Measurements from ENCODE around the gene USP7. TPM values are rescaled to one million over a fixed set of nuclear protein-coding genes. Genes with fewer than 3 reads are reported as not detected.
A peak's percentile ranks its signal among the peaks of the same experiment; 100 is the strongest.

USP7 gene
- total and polyA plus RNA-seq, 7 experiments from 2014 or later: 8.9 to 261 (median 176) TPM

DNA sequence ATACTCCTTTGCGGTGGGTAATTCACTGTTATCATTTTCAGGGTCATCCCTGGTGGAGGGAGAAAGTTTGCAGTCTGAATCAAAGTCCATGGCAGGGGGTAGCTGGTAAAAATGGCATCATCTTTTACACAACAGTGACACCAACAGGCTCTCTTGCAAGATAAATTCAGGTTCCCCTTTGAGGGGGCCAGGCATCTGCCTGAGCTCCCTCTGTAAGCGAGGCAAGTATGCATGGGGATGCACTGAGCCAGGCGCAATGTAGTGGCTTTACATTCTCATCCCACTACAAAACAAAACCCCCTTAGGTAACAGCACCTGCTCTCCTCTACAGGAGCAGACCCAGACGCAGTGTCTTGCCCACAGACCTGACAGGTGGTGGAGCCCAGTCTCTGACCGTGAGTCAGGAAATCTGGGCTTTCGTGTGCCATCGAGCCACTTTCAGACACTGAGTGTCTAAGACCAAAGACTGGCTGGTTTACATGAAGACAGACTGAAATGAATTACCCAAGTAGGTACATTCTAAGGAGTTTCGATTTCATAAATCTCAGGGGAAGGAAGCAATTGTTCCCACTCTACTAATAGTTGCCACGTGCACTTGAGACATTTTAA is 63.9 kb downstream of the USP7 start:
- no peak overlapping the region for H3K4me3 Mint-ChIP-seq
- no peak overlapping the region for H3K27ac ChIP-seq (ENCODE audit: low read depth, low read length)
- no peaks in the 10 kb centered on the region for H3K9me3 Mint-ChIP-seq
- peak overlapping the region in 2 of 9 donors; percentile 8 to 42 for H3K27ac Mint-ChIP-seq
- no peak for DNase-seq
- peaks cover 61 to 96% (median 73%) of the 10 kb centered on the region in 3 experiments for H3K36me3 ChIP-seq (ENCODE audit: control insufficient read depth in 2 of 3, insufficient read depth in 3 of 3, low read length in 3 of 3)
- peaks cover 0 to 2% (median 0%) of the 10 kb centered on the region in 7 donors for H3K4me1 Mint-ChIP-seq
- no peaks in the 10 kb centered on the region for H3K9me3 ChIP-seq (ENCODE audit: control insufficient read depth in 2 of 3, low read length in 3 of 3)
- intact Hi-C loops (cut with micrococcal nuclease): loop anchor here in 1 of 2 donors (5.0 kb wide), 1 partner anchor 37 kb away; no protein-coding TSS in a partner anchor
- no peaks in the 10 kb centered on the region for H3K27me3 Mint-ChIP-seq
- ChIA-PET POLR2A (interaction anchor here (0.8 to 1.5 kb wide), 2 partner anchors 31 to 333 kb away, joined by 3 read pairs; partner anchors contain the start of gene CARHSP1), CTCF (interaction anchor here (0.6 kb wide), 1 partner anchor 16 kb away, joined by 4 read pairs; no protein-coding TSS in a partner anchor)
- H3K4me1 ChIP-seq (ENCODE audit: control insufficient read depth in 2 of 2, insufficient read depth in 2 of 2, low read length in 2 of 2): no peaks in the 10 kb centered on the region
- H3K27me3 ChIP-seq (ENCODE audit: control insufficient read depth in 2 of 2, insufficient read depth in 2 of 2, low read length in 2 of 2): no peaks in the 10 kb centered on the region
- no peak overlapping the region for H3K4me3 ChIP-seq (ENCODE audit: low read length)
- ATAC-seq: no peak
- peaks cover 17 to 67% (median 31%) of the 10 kb centered on the region in 5 donors for H3K36me3 Mint-ChIP-seq

DNA sequence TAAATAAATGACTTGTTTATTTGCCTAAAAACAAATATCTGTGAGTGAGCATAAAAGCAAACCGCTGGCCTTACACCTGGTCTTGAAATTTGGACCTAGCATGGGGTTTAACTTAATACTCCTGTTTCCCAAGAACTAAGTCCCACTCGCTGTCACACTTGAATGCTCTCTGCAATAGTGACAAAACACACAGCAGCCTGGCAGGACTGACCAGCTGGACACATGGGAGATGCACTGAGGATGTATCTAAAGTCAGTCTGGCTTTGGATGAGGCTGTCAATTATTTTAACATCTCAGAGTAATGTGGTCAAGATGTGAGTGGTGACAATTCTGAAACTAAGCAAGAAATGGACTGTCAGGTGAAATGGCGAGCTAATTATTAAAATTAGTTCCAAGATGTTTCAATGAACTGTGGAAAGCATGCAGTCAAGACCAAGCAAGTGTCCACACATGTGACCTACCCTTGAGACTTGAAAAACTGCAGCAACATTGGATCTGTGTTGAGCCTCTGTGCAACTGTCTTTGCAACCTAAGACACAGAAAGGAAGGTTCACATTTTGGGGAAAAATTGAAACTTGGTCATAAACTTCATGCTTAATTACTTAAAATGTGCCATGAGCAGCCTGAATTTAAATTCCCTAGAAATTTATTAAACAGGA is 64.9 kb downstream of the USP7 start:
- POLR2A ChIA-PET: no interaction called here
- Histone ChIP-seq H3K4me1 (ENCODE audit: control insufficient read depth in 2 of 2, insufficient read depth in 2 of 2, low read length in 2 of 2) (no peaks in the 10 kb centered on the region), H3K27me3 (ENCODE audit: control insufficient read depth in 2 of 2, insufficient read depth in 2 of 2, low read length in 2 of 2) (no peaks in the 10 kb centered on the region), H3K27ac (ENCODE audit: low read depth, low read length) (no peak overlapping the region), H3K4me3 (ENCODE audit: low read length) (no peak overlapping the region), H3K9me3 (ENCODE audit: control insufficient read depth in 2 of 3, low read length in 3 of 3) (no peaks in the 10 kb centered on the region), H3K36me3 (ENCODE audit: control insufficient read depth in 2 of 3, insufficient read depth in 3 of 3, low read length in 3 of 3) (peaks cover 58 to 97% (median 68%) of the 10 kb centered on the region in 3 experiments)
- ATAC-seq: no peak
- Mint-ChIP-seq H3K27ac (peak overlapping the region in 2 of 9 donors; percentile 22 to 50), H3K4me3 (no peak overlapping the region), H3K27me3 (no peaks in the 10 kb centered on the region), H3K36me3 (peaks cover 20 to 69% (median 34%) of the 10 kb centered on the region in 5 donors), H3K9me3 (no peaks in the 10 kb centered on the region), H3K4me1 (no peaks in the 10 kb centered on the region)
- intact Hi-C loops (cut with micrococcal nuclease): no loop called here
- no peak for DNase-seq
- CTCF ChIA-PET: no interaction called here

DNA sequence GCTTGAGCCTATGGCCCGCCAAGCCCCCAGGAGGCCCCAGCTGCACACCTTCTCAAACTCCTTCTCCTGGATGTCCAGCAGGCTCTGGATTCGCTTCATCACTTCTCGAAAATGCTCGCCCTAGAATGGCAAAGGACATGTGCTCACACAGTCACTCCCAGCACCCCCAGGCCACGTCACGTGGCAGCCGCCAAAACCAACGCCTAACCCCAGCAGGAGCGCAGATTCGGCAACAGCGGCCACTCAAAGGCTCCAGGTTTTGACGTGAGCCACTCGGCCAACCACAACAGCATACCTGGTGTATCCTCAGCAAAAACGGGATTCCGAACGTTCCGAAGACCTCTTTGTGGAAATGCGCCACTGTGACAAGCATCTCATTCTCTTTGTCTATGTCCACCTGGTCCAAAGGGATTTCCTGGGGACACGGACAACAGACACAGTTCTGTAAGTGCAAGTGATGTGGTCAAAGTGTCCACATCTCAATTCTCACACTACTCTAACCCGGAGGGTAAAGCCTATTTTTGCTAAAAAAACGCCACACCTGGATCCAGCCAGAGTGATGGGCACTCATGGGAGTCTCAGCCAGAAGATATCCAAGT is 68.9 kb downstream of the USP7 start:
- H3K9me3 ChIP-seq (ENCODE audit: control insufficient read depth in 2 of 3, low read length in 3 of 3): no peaks in the 10 kb centered on the region
- H3K4me3 ChIP-seq (ENCODE audit: low read length): no peak overlapping the region
- ChIA-PET CTCF (no interaction called here), POLR2A (interaction anchor here (0.5 kb wide), 1 partner anchor 205 kb away, joined by 3 read pairs; no protein-coding TSS in a partner anchor)
- no peak for DNase-seq
- H3K9me3 Mint-ChIP-seq: no peaks in the 10 kb centered on the region
- H3K36me3 ChIP-seq (ENCODE audit: control insufficient read depth in 2 of 3, insufficient read depth in 3 of 3, low read length in 3 of 3): peaks cover 24 to 97% (median 38%) of the 10 kb centered on the region in 3 experiments
- no peaks in the 10 kb centered on the region for H3K4me1 ChIP-seq (ENCODE audit: control insufficient read depth in 2 of 2, insufficient read depth in 2 of 2, low read length in 2 of 2)
- peak overlapping the region in 1 of 9 donors; percentile 20 for H3K27ac Mint-ChIP-seq
- no peak overlapping the region for H3K4me3 Mint-ChIP-seq
- peaks cover 20 to 56% (median 31%) of the 10 kb centered on the region in 5 donors for H3K36me3 Mint-ChIP-seq
- intact Hi-C loops (cut with micrococcal nuclease): loop anchor here in 1 of 2 donors (5.0 kb wide), 1 partner anchor 112 kb away; no protein-coding TSS in a partner anchor
- no peak for ATAC-seq
- no peaks in the 10 kb centered on the region for H3K27me3 Mint-ChIP-seq
- H3K27me3 ChIP-seq (ENCODE audit: control insufficient read depth in 2 of 2, insufficient read depth in 2 of 2, low read length in 2 of 2): no peaks in the 10 kb centered on the region
- H3K4me1 Mint-ChIP-seq: peaks cover 0 to 2% (median 0%) of the 10 kb centered on the region in 7 donors
- H3K27ac ChIP-seq (ENCODE audit: low read depth, low read length): no peak overlapping the region

DNA sequence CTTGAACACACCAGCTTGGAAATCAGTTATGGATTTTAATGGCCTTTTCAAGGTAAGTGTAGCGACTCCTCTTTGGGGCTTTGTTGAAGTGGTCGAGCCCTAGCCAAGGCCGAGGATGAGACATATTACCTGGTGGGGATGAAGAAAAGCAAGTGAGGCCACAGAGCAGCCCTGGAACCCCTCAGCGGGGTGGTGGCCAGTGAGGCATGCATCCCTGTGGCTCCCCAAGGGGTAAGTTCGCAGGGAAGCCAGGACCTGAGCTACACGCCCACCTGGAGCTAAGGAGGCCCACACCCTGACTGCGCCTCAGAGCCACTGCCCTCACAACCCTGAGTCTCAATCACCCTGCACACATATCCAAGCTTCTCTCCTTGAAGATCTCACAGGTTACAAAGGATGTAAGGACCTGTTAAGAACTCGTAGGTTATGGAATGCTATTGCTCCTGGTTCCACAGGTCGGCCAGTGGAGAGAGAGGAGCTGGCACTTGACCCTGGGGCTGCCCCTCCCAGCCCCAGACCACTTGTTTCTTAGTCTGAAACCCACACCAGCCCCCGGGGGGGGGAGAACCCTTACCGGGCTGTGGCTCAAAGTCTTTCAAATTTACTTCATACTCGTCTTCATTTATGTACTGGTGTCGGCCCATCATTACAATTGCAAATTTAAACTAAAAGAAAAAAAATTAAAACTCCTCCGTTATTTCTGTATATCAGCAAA is 69.6 kb downstream of the USP7 start:
- Histone ChIP-seq H3K9me3 (ENCODE audit: control insufficient read depth in 2 of 3, low read length in 3 of 3) (no peaks in the 10 kb centered on the region), H3K4me1 (ENCODE audit: control insufficient read depth in 2 of 2, insufficient read depth in 2 of 2, low read length in 2 of 2) (no peaks in the 10 kb centered on the region), H3K27ac (ENCODE audit: low read depth, low read length) (no peak overlapping the region), H3K36me3 (ENCODE audit: control insufficient read depth in 2 of 3, insufficient read depth in 3 of 3, low read length in 3 of 3) (peaks cover 23 to 90% (median 33%) of the 10 kb centered on the region in 3 experiments), H3K27me3 (ENCODE audit: control insufficient read depth in 2 of 2, insufficient read depth in 2 of 2, low read length in 2 of 2) (no peaks in the 10 kb centered on the region), H3K4me3 (ENCODE audit: low read length) (no peak overlapping the region)
- no peak for DNase-seq
- Mint-ChIP-seq H3K9me3 (no peaks in the 10 kb centered on the region), H3K4me1 (peaks cover 0 to 2% (median 0%) of the 10 kb centered on the region in 7 donors), H3K36me3 (peaks cover 20 to 49% (median 30%) of the 10 kb centered on the region in 5 donors), H3K4me3 (no peak overlapping the region), H3K27ac (no peak overlapping the region), H3K27me3 (no peaks in the 10 kb centered on the region)
- ChIA-PET CTCF (no interaction called here), POLR2A (interaction anchor here (0.5 kb wide), 1 partner anchor 206 kb away, joined by 3 read pairs; no protein-coding TSS in a partner anchor)
- no peak for ATAC-seq
- intact Hi-C loops (cut with micrococcal nuclease): loop anchor here in 1 of 2 donors (5.0 kb wide), 1 partner anchor 113 kb away; no protein-coding TSS in a partner anchor

DNA sequence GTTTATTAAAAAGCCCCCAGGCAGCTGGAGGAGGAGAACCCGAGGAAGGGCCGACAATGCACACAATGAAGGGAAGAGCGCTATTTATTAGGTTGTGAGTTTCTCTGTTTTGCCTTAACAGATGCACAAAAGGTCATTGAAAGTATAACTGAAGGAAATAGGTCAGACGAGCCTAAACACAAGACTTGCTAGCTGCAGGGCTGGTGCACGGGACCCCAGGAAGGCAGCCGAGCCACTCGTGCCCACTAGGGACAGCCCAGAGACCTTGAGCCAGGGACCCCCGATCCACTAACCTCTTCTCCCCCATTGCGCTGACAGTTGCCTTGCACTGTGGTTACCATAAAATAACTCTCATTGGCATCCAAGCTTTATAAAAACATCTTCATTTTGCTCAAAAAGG is 70.3 kb downstream of the USP7 start:
- no peak overlapping the region for H3K4me3 ChIP-seq (ENCODE audit: low read length)
- no peaks in the 10 kb centered on the region for H3K27me3 ChIP-seq (ENCODE audit: control insufficient read depth in 2 of 2, insufficient read depth in 2 of 2, low read length in 2 of 2)
- peaks cover 18 to 83% (median 26%) of the 10 kb centered on the region in 3 experiments for H3K36me3 ChIP-seq (ENCODE audit: control insufficient read depth in 2 of 3, insufficient read depth in 3 of 3, low read length in 3 of 3)
- no peaks in the 10 kb centered on the region for H3K9me3 ChIP-seq (ENCODE audit: control insufficient read depth in 2 of 3, low read length in 3 of 3)
- H3K9me3 Mint-ChIP-seq: no peaks in the 10 kb centered on the region
- H3K4me1 Mint-ChIP-seq: peaks cover 0 to 2% (median 0%) of the 10 kb centered on the region in 7 donors
- ChIA-PET POLR2A (no interaction called here), CTCF (interaction anchor here (1.1 kb wide), 1 partner anchor 13 kb away, joined by 5 read pairs; no protein-coding TSS in a partner anchor)
- no peak overlapping the region for H3K27ac ChIP-seq (ENCODE audit: low read depth, low read length)
- peaks cover 16 to 45% (median 28%) of the 10 kb centered on the region in 5 donors for H3K36me3 Mint-ChIP-seq
- DNase-seq (no peak), ATAC-seq (no peak)
- H3K27me3 Mint-ChIP-seq: no peaks in the 10 kb centered on the region
- H3K4me1 ChIP-seq (ENCODE audit: control insufficient read depth in 2 of 2, insufficient read depth in 2 of 2, low read length in 2 of 2): no peaks in the 10 kb centered on the region
- no peak overlapping the region for H3K4me3 Mint-ChIP-seq
- intact Hi-C loops (cut with micrococcal nuclease): loop anchor here in 1 of 2 donors (5.0 kb wide), 1 partner anchor 114 kb away; no protein-coding TSS in a partner anchor
- peak overlapping the region in 2 of 9 donors; percentile 18 to 32 for H3K27ac Mint-ChIP-seq

DNA sequence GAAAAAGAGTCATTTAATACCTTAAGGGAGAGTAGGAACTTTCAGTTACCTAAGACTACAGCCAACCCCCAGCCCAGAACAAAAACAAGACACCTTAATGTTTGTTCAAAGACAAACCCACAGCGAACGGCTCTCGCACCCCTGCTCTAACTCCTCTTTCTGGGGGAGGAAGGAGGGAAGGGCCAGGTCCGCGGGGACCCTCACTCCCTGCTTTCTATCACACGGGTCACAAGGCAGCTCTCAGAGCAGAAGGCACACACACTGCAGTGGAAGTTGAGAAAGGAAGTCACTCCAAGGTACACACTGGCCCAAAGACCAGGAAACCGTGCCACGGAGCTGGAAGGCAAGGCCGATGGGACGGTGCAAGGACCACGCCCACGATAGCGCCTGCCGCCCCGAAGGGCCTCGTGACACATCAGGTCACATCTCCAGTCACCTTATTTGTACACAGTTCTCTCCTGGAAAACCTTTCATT is 71.6 kb downstream of the USP7 start:
- H3K4me3 Mint-ChIP-seq: no peak overlapping the region
- peaks cover 16 to 36% (median 28%) of the 10 kb centered on the region in 5 donors for H3K36me3 Mint-ChIP-seq
- ATAC-seq (no peak), DNase-seq (no peak)
- peak overlapping the region in 4 of 9 donors; percentile 37 to 86 (median 52) for H3K27ac Mint-ChIP-seq
- Histone ChIP-seq H3K4me1 (ENCODE audit: control insufficient read depth in 2 of 2, insufficient read depth in 2 of 2, low read length in 2 of 2) (no peaks in the 10 kb centered on the region), H3K27ac (ENCODE audit: low read depth, low read length) (no peak overlapping the region), H3K4me3 (ENCODE audit: low read length) (no peak overlapping the region), H3K9me3 (ENCODE audit: control insufficient read depth in 2 of 3, low read length in 3 of 3) (no peaks in the 10 kb centered on the region), H3K27me3 (ENCODE audit: control insufficient read depth in 2 of 2, insufficient read depth in 2 of 2, low read length in 2 of 2) (no peaks in the 10 kb centered on the region), H3K36me3 (ENCODE audit: control insufficient read depth in 2 of 3, insufficient read depth in 3 of 3, low read length in 3 of 3) (peaks cover 16 to 72% (median 19%) of the 10 kb centered on the region in 3 experiments)
- ChIA-PET CTCF (interaction anchor here (0.6 to 1.1 kb wide), 2 partner anchors 12 to 125 kb away, joined by 3 to 5 read pairs; no protein-coding TSS in a partner anchor), POLR2A (no interaction called here)
- no peaks in the 10 kb centered on the region for H3K27me3 Mint-ChIP-seq
- no peaks in the 10 kb centered on the region for H3K9me3 Mint-ChIP-seq
- H3K4me1 Mint-ChIP-seq: peaks cover 0 to 4% (median 0%) of the 10 kb centered on the region in 7 donors
- intact Hi-C loops (cut with micrococcal nuclease): loop anchor here in 1 of 2 donors (5.0 kb wide), 1 partner anchor 115 kb away; no protein-coding TSS in a partner anchor
